HL-60/S4 treated with retinoic acid at 250 ng/mL for 4 days and 3 days (cell line): Measurements from ENCODE around the gene DIPK1B.

ENCODE experiments used
- in situ Hi-C: fragments of 300-500 bp; cut with MboI; formaldehyde crosslinking; loops from 2 replicates; pipeline ENCODE4 v1.7.0; 2022; ENCODE audit warnings: low sequenced_read_pairs

DIPK1B gene

GRCh38 chr9:136718345-136719194 is 6.2 kb downstream of the DIPK1B start:
- in situ Hi-C loops = no loop called here

GRCh38 chr9:136719195-136719880 is 7.0 kb downstream of the DIPK1B start:
- in situ Hi-C loops = no loop called here

- in situ Hi-C loops = no loop called here
Observed at GRCh38 chr9:136720251-136720897, 8.0 kb downstream of the DIPK1B start.

- in situ Hi-C loops = no loop called here
Observed at GRCh38 chr9:136720898-136721338, 8.5 kb downstream of the DIPK1B start.

GRCh38 chr9:136721339-136722092 is 9.1 kb downstream of the DIPK1B start:
- in situ Hi-C loops = no loop called here

- in situ Hi-C loops = no loop called here
Observed at GRCh38 chr9:136722093-136722968, 10.0 kb downstream of the DIPK1B start.

- in situ Hi-C loops = no loop called here
Observed at GRCh38 chr9:136722969-136723356, 10.6 kb downstream of the DIPK1B start.

- in situ Hi-C loops = no loop called here
Observed at GRCh38 chr9:136723362-136723976, 11.1 kb downstream of the DIPK1B start.

- in situ Hi-C loops = no loop called here
Observed at GRCh38 chr9:136723989-136724388, 11.6 kb downstream of the DIPK1B start.

GRCh38 chr9:136724772-136725171 is 12.4 kb downstream of the DIPK1B start:
- in situ Hi-C loops = no loop called here

- in situ Hi-C loops = no loop called here
Observed at GRCh38 chr9:136725612-136726011, 13.2 kb downstream of the DIPK1B start.

- in situ Hi-C loops = no loop called here
Observed at GRCh38 chr9:136726118-136726517, 13.7 kb downstream of the DIPK1B start.

- in situ Hi-C loops = no loop called here
Observed at GRCh38 chr9:136726631-136727191, 14.3 kb downstream of the DIPK1B start.

- in situ Hi-C loops = no loop called here
Observed at GRCh38 chr9:136728080-136728547, 15.7 kb downstream of the DIPK1B start.

GRCh38 chr9:136728548-136729123 is 16.3 kb downstream of the DIPK1B start:
- in situ Hi-C loops = no loop called here

GRCh38 chr9:136729144-136729543 is 16.8 kb downstream of the DIPK1B start:
- in situ Hi-C loops = no loop called here

GRCh38 chr9:136729926-136730325 is 17.6 kb downstream of the DIPK1B start:
- in situ Hi-C loops = no loop called here

- in situ Hi-C loops = no loop called here
Observed at GRCh38 chr9:136732444-136733178, 20.2 kb downstream of the DIPK1B start.
